HepG2 (cell line): ENCODE results near the gene BOD1.
A peak's percentile ranks its signal among the peaks of the same experiment; 100 is the strongest.

Experiments
- CTCF ChIP-seq: sonication (generic); formaldehyde crosslinking; IDR thresholded peaks from 2 replicates; pipeline ENCODE4 v1.5.0; 2020; ENCODE audit warnings: mild to moderate bottlenecking, missing genetic modification reagents, moderate library complexity
- GATAD2A ChIP-seq: IDR thresholded peaks from 2 replicates; pipeline ENCODE4 v1.6.1; 2016
- GTF2F1 ChIP-seq: fragments of 150-350 bp; IDR thresholded peaks from 2 replicates; pipeline ENCODE4 v1.6.1; 2014; ENCODE audit warnings: low read length
- KDM5A ChIP-seq: fragments of 200-600 bp; sonication (generic); IDR thresholded peaks from 2 replicates; pipeline ENCODE4 v1.7.0; 2018; ENCODE audit warnings: antibody characterized with exemption, mild to moderate bottlenecking, low read length, borderline replicate concordance
- POLR2A ChIP-seq, 2 experiments: IDR thresholded peaks; 2 replicates each; pipeline ENCODE4 v1.6.1; 2011; ENCODE audit warnings: low read depth in 2 of 2, low read length in 2 of 2, mild to moderate bottlenecking in 1 of 2, moderate library complexity in 1 of 2; ENCODE audit not compliant: insufficient read depth in 1 of 2
- POLR2AphosphoS5 ChIP-seq: IDR thresholded peaks from 2 replicates; pipeline ENCODE4 v1.6.1; 2012; ENCODE audit warnings: low read depth, low read length
- ZNF362 ChIP-seq: sonication (generic); formaldehyde crosslinking; IDR thresholded peaks from 2 replicates; pipeline ENCODE4 v1.4.0; 2020; ENCODE audit warnings: missing genetic modification reagents, mild to moderate bottlenecking, borderline replicate concordance
- ZNF639 ChIP-seq: conservative IDR thresholded peaks from 2 replicates; pipeline ENCODE4 v1.6.1; 2018; ENCODE audit warnings: missing genetic modification reagents

- peak; percentile 17; the same call in 1 of the 2 replicates for TF ChIP-seq GATAD2A (CRISPR knock-in tag)
- TF ChIP-seq CTCF (CRISPR knock-in tag): no peak
- TF ChIP-seq POLR2AphosphoS5: no peak
- TF ChIP-seq KDM5A: no peak
- no peak for TF ChIP-seq ZNF362 (CRISPR knock-in tag)
- no peak for TF ChIP-seq POLR2A (IDR thresholded peaks at IDR 0.05; ENCODE audit: insufficient read depth in 1 of 2, low read depth in 2 of 2, low read length in 2 of 2)
- no peak for TF ChIP-seq GTF2F1
- no peak for TF ChIP-seq ZNF639 (CRISPR knock-in tag)
Observed at GRCh38 chr5:173662581-173663351, 46.3 kb upstream of the BOD1 start.
